Vagina (tissue), 2 donors: Measurements from ENCODE around the gene PSMD1.

ENCODE experiments used
- POLR2A ChIP-seq, 2 donors: fragments of 450-650 bp; IDR thresholded peaks; one replicate each; pipeline ENCODE4 v1.6.1; 2017; ENCODE audit warnings: antibody characterized with exemption in 2 of 2, mild to moderate bottlenecking in 2 of 2, moderate library complexity in 2 of 2
- POLR2AphosphoS5 ChIP-seq, 2 donors: sonication (generic); formaldehyde crosslinking; IDR thresholded peaks; one replicate each; pipeline ENCODE4 v1.9.0; 2017; ENCODE audit warnings: antibody characterized with exemption in 2 of 2, mild to moderate bottlenecking in 2 of 2, low read depth in 1 of 2; ENCODE audit not compliant: insufficient read depth in 1 of 2
- TF ChIP-seq, protein P1 (sequence below), 3 experiments: fragments of 450-650 bp in 2 of 3; fragments of 200-600 bp in 1 of 3; sonication (generic) in 1 of 3; IDR thresholded peaks; one replicate each; pipeline ENCODE4 v1.5.1; 2017 to 2019; ENCODE audit warnings: antibody characterized with exemption in 3 of 3, mild to moderate bottlenecking in 2 of 3, moderate library complexity in 2 of 3

DNA sequence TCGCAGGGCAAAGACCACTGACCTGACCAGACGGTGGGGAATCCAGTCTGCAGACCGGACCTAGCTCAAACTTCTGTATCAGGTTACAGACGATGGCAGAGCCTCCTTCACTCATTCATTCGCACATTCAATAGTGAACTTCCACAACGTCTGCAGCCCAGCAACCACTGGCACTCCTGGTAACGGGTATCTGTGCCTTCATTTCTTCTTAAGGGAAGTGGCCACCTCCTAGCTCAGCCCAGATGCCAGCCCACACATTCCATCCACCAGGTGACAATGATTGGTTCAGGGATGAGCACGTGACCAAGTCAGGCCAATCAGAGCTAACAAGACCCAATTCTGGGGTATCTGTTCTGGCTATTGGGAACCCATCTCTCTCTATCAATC is 125.8 kb downstream of the PSMD1 start:
- TF ChIP-seq POLR2A (IDR thresholded peaks at IDR 0.05) (no peak), POLR2AphosphoS5 (IDR thresholded peaks at IDR 0.05; ENCODE audit: insufficient read depth in 1 of 2, low read depth in 1 of 2) (no peak)
- TF ChIP-seq, protein P1, sequence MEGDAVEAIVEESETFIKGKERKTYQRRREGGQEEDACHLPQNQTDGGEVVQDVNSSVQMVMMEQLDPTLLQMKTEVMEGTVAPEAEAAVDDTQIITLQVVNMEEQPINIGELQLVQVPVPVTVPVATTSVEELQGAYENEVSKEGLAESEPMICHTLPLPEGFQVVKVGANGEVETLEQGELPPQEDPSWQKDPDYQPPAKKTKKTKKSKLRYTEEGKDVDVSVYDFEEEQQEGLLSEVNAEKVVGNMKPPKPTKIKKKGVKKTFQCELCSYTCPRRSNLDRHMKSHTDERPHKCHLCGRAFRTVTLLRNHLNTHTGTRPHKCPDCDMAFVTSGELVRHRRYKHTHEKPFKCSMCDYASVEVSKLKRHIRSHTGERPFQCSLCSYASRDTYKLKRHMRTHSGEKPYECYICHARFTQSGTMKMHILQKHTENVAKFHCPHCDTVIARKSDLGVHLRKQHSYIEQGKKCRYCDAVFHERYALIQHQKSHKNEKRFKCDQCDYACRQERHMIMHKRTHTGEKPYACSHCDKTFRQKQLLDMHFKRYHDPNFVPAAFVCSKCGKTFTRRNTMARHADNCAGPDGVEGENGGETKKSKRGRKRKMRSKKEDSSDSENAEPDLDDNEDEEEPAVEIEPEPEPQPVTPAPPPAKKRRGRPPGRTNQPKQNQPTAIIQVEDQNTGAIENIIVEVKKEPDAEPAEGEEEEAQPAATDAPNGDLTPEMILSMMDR (IDR thresholded peaks at IDR 0.05): no peak
